GM19035 (cell line): ENCODE measurements around the gene RAD1.
"Not testable (repeated sequence)": the region's sequence is repeated elsewhere in the genome, so short reads cannot be mapped to it uniquely, and the experiment has no call there.

Experiments used
- ATAC-seq: cut with Tn5 transposase; IDR thresholded peaks from one replicate; pipeline ENCODE4 v1.9.1; 2021; ENCODE audit not compliant: unreplicated experiment

Gene RAD1, protein sequence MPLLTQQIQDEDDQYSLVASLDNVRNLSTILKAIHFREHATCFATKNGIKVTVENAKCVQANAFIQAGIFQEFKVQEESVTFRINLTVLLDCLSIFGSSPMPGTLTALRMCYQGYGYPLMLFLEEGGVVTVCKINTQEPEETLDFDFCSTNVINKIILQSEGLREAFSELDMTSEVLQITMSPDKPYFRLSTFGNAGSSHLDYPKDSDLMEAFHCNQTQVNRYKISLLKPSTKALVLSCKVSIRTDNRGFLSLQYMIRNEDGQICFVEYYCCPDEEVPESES

DNA sequence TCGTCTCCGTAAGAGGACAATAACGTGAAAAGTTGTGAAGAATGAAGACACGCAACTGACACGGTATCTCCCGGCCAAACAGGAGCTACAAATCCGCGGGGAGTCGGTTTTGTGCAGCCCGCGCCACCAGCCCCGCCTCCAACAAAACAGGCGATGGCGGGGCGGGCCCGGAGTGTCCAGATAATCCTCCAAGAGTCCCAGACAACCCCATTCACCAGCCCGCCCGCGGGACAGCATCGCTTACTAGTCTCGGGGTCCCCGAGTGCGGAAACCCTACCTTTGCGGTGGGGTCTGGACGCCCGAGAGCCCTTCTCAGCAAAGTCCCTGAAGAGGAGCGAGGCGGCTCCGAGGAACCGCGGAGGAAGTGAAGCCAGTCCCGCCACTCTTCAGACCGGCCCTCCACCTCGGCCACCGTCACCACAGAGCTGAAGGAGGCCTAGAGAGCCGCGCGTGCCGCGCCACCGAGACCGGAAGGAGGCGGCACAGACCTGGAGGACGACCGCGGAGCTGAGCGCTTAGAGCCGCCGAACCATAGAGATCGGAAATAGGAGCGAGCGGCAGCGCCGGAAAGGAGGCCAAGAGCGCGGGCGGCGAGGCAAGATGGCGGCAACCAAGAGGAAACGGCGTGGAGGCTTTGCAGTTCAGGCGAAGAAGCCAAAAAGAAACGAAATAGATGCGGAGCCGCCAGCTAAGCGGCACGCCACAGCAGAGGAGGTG lies at the start of gene RAD1, which contains the start of gene BRIX1:
Gene RAD1 (minus strand): TSS at position 366 of the 717 bp plus-strand sequence. CDS start 612 bp downstream, outside the sequence.
Gene BRIX1 (plus strand): TSS at position 573 of the 717 bp plus-strand sequence. CDS start 28 bp downstream, at position 601.
- ATAC-seq = peak; percentile 98

DNA sequence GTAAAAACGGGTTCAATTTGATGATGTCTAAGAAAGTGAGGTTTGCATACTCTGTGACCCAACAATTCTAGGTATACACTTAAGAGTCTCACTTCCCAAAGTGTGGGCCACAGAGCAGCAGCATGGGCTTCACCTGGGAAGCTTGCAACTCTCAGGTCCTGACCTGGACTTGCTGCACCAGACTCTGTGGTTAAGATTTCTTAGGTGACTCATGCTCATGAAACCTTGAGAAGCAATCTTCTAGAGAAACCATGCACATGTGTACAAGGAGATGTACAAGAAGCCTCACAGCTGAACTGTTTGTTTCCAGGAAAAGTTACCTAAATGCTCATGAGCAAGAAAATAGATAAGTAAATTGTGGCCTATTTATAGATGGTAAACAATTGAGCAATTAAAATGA lies 44.0 kb upstream of the RAD1 start:
- ATAC-seq = peak; percentile 93

DNA sequence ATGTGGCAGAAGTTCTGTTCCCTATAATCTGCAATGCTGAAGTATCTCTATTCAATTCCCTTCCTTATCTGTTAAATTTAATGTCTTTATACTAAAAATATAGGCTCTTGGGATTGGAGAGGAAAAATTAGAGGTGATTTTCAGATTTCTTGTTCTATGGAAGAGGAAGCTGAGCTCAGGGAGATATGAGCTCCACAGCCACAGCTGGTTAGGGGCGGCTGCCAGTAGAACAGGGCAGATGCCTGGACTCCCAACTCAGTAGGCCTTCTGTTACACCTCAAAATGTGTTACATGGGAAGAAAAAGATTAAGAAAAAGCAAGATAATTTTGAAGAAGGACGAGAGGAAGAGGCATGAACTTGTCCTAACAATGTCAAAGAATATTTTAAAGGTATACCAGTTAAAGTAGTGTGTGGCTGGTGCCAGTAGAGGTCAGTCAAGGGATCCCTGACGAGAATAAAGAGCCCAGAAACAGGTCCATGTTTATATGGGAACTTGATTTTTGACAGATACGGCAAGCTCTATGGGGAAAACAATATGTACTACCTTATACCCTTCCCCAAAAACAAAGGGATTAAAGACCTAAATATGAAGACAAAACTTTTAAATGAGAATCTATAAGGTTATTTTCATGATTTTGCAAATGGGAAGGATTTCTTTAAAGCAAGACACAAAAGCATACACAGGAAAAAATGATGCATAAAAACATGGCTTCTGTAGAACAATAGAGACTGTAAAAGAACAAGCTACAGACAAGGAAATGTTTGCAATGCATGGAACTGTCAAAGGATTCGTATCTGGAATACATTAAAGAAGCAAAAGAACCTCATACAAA lies 42.8 kb upstream of the RAD1 start:
- ATAC-seq = no peak

DNA sequence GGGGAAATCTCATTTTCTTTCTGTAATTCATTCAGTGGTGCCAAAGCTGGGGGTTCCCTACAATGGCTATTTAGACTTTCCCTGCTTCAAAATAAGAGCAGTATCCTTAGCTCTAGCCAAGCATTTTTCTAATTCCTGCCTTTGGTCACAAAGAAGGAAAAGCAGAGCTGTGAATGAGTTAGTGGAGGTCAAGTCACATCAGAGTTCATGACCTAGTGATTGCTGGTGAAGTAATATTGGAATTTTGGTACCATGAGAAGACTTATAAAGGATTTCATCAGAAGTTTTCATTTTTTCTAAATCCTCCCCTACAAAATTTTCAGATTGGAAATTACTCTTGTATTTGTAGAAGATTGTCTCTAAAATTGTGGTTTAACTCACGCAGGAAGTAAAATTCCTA lies 42.0 kb upstream of the RAD1 start:
- ATAC-seq = no peak

DNA sequence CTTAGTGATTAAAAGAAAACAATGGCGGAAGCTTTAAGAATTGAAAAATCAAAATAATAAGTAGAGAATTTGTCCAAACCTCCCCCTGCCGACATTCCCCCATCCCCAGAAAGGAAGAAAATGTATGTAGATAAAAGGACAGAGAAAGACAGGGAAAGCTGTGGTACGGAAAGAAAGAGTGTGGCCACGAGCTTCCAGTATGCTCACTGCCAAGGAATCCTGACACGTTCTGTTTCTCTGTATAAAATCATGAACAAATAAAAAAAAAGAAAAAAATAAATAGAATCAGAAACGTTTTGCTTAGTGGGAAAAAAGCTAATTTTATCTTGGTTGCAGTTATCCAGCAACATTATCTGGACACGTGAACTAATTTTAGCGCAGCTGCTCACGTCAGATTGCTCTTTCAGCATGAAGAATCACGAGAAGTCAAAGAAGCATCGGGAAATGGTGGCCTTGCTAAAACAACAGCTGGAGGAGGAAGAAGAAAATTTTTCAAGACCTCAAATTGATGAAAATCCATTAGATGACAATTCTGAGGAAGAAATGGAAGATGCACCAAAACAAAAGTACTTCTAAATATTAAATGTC lies 29.2 kb upstream of the RAD1 start:
- no peak for ATAC-seq

DNA sequence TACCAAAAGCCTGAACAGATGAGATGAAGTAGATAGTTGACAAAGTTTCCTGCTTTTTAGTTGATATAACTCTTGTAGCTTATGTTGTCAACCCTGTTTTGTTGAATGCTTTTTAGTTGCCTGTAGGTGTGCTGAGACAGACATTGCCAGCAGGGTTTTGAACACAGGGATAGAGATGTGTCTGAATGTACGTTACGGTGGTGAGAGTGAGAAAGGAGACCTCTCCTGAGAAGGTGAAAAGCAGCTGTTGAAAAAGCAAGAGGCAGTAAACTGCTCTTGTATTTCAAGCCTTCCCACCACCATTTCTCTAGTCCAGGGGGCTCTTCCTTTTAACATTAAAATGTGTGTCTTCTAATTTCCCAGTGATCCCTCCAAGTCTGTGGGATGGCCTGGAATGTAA lies 28.7 kb upstream of the RAD1 start:
- ATAC-seq = no peak

DNA sequence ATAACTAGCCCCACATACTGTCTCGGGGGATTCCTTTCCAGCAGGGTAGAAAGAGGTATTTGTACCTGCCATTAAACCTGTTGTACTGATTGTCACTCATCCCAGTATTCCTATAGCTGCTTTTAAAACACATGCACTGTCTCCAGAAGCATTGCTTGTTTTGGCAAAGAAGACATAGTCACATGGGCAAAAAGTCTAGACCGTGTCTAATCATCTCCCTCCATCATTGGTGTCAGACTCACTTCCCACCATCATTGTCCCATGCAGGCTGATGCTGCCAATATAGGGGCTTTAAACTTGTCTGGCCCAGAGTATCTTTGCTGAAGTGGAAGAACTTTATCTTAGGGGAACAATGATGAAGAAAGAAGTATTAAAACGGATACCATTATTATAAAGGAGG lies 26.6 kb upstream of the RAD1 start:
- ATAC-seq = no peak

DNA sequence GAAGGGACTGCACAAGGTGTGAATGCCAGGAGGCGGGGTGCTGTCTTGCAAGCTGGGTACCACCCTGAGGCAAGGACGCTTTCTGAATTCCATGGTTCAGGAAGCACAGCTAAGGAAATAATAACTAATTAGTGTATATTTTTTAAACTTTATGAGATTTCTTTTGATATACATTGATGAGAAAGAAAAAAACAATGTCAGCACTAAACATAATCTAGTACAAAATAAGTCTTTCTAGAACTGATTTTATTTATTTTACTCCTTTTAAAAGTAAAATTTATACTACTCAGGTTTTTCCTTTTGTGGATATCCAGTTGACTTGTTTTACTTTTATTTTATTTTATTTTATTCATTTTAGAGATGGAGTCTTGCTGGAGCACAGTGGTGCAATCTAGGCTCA lies 17.6 kb upstream of the RAD1 start:
- ATAC-seq = no peak

DNA sequence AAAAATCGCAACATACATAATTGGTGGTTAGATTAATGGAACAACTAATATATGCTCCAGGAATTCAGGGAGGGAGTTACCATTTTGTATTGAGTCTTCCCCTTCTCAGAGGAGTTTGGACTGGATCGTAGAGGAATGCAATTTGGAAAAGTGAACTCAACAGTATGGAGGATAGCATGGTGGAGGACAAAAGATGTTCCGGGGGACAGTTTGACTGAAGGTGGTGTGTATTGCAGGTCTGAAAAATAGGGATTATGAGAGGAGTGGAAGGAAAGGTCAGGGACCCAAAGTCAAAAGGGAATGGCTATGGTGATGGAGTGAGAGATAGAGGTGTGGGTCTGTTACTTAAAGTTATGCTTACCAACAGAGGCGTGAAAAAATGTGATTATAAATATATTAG lies 15.6 kb upstream of the RAD1 start:
- ATAC-seq = no peak

DNA sequence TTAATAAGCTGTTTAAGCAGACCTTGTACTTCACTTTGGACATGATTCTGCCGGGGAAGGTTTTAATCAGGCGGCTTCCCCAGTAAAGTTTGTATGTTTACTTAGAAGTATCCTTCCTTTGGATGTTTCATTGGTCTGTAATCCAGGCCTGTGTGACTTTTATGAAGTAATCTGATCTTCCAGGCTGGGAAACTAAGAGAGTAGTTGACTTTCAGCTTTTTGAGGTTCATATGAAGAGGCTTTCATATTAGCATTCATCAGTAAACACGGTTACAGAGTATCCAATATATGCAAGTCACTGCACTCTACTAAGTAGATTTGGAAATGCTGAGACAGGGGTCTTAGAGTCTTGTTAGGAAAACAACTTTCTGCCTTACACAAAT lies 15.1 kb upstream of the RAD1 start:
- no peak for ATAC-seq

DNA sequence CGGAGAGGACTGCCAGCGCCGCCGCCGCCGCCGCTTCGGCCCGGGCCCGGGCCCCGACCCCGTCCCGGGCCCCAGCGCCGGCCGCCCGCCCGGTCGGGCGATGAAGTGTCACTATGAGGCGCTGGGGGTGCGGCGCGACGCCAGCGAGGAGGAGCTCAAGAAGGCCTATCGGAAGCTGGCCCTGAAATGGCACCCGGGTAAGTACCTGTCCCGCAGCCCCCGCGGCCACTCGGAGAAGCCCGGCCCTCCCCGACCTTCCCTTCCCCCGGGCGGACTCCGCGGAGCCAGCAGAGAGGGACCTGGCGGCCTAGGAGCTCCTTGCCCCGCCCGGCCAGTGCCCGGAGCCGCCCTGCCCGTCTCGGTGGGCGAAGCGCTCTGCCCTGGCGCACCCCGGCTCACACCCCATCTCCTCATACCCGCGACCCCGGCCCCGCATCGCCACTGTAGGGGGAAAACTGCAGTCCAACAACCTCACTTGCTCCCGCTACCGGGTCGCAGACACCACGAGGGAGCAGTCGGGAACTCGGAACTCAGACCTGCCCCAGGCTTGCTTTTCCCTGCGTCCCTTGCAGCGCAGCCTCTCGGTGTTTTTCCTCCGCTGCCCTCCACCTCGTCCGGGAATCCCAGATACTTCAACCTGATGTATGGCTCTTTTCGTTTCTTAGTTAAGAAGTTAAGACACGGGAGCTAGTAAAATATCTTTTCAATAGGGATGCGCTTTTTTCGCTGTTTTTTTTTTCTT lies 14.6 kb upstream of the RAD1 start:
- peak; percentile 79 for ATAC-seq

DNA sequence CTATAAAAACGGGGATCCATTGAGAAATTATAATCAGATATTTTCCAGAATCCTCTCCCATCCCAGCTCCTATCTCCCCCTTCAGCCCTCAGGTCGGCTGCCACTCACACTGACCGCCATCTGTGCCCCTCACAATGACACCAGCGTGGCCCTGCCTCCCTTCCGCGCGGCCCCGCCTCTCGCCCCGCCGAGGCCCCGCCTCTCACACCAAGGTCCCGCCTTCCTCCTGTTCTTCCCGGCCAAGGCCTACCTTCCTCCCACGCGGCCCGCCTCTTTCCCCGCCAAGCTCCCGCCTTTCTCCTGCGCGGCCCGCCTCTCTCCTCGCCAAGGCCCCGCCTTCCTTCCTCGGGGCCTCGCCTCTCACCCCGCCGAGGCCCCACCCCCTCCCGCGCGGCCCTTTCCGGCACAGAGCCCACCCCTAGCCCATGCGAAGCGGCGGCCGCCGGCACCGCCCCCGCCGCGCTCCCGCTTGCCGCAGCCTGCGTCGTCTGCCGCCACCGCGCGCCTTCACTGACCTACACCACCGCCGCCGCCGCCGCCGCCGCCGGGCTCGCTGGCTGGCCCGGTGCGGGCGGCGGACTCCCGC lies 13.9 kb upstream of the RAD1 start, which contains the start of gene DNAJC21:
Gene DNAJC21 (plus strand): TSS at position 426 of the 586 bp plus-strand sequence. CDS start 261 bp downstream, outside the sequence.
- peak; percentile 85 for ATAC-seq

DNA sequence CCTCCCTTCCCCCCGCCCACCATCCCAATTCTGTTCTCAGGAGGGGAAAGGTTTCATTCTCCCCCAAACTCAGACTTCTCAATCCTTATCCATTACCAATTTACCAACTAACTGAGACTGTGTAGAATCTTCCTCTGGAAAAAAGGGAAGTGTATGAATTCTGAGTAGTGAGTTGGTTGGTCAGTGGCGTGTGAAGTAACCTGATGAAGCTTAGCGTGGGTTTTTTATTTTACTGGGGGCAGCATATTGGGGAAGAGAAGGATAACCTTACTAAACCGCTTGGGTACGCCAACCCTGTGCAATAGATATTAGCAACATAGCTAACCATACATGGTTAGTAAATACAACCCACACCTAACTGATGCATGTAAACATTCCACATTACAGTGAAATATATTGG lies 13.0 kb upstream of the RAD1 start:
- ATAC-seq = no peak

DNA sequence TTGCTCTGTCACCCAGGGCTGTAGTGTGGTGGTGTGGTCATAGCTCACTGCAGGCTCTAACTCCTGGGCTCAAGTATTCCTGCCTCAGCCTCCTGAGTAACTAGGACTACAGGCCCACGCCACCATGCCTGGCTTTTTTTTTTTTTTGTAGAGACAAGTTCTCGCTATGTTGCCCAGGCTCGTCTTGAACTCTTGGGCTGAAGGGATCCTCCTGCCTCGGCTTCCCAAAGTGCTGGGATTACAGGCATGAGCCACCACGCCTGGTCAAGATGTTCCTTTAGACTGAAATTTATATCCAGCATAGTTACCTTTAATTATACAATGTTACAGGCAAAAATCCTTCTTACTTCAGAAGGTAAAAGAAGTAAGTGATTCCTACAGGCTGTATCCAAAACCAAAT lies 12.5 kb upstream of the RAD1 start:
- ATAC-seq = no peak

DNA sequence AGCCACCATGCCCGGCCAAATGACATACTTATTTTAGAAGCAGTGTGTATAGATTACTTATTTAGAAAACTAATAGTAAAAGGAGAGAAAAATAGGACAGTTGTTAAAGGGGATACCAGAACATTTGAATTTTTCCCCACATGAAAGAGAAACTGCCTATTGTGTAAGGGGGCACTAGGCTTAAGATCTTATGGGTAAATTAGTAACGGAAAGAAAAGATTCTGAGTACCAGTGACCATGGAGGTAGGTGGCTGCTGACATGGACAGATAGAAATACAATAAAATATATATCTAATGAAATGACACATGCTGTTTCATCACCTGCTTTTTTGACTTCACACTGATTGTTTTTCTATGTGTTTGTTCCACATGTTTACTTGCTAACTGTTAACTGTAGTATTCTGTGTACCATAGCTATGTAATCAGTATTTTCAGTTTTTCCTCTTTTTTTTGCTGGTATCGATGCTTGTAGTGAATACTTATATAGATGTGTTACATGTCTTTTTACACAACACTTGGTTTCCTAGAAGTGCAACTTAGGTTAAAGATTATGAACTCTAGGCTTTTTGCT lies 11.1 kb upstream of the RAD1 start:
- no peak for ATAC-seq

DNA sequence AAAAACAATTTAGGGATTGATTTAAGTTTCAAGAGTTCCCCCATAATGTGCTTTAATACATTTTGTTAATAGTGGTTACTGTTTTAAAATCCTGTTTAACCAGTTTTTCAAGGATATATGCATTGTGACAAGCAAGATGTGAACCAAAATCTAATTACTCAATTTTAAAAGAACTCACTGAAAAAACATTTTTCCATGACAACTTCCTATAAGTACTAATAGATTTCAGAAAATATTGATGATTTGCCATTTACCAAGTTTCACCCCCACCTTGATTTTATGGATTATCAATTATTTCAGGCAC lies 9.1 kb upstream of the RAD1 start:
- ATAC-seq = no peak

DNA sequence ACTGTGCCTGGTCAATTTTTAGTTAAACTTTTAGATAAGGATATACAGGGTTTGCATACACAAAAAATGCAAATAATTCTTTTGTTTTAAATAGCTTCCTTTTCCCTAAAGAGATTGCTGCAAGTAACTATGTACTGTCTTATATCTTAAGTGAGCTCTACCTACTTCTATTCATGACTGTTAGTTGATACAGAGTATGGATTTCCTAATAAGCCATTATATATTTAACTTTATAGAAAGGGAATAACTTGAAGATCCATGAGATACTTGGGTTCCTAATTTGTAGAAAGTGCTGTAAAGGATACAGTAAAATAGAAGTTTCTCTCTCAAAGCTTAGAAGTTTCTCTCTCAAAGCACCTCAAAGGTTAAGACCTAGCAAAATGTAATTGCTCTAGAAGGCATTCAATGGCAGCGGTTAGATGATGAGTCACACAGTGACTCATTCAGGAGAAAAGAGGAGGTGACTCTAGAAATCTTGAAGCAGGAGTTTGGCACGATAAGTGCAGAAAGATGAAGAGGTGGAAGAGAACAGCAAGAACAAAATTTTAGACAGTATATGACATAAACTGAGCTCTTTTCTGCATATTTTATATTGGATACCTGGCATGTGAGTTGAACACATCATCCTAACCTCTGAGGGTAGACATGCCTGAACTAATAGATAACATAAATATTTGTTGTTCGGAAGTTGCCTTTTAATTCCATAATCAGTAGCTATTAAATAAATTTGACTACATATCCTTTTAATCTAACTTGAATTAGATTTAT lies 8.6 kb upstream of the RAD1 start:
- ATAC-seq = peak; percentile 53

DNA sequence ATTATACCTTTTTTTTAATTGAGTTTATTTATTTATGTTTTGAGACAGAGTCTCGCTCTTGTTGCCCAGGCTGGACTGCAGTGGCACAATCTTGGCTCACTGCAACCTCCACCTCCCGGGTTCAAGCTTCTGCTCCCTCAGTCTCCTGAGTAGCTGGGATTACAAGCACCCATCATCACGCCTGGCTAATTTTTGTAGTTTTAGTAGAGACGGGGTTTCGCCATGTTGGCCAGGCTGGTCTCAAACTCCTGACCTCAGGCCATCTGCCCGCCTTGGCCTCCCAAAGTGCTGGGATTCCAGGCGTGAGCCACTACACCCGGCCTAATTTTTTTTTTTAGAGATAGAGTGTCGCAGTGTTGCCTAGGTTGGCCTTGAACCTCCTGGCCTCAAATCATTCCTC lies 8.0 kb upstream of the RAD1 start:
- not testable (repeated sequence) for ATAC-seq

DNA sequence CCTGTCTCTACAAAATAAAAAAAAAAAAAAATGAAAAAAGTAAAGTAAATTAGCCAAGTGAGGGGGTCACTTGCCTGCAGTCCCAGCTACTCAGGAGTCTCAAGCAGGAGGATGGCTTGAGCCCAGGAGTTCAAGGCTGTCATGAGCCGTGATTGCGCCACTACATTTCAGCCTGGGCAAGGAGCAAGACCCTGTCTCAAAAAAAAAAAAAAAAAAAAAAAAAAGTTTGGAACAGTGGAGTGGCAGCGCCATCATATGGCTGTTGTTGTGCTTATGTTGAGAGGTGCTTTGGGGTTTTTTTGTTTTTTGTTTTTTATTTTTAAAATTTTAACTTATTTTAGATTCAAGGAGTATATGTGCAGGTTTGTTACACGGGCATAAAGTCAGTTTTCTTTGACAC lies 3.8 kb upstream of the RAD1 start:
- no peak for ATAC-seq
